Suprapubic skin (tissue), 4 donors: ENCODE results near the gene DCPS. TPM values are rescaled to one million over a fixed set of nuclear protein-coding genes. Genes with fewer than 3 reads are reported as not detected.

Experiments
- DNase-seq, 2 donors: peaks; one replicate each; pipeline ENCODE4 v3.0.0-alpha.2; 2019; ENCODE audit warnings: low spot score in 2 of 2
- H3K27ac ChIP-seq: fragments of 200-600 bp; sonication (generic); one replicate; pipeline ENCODE4 v1.5.1; 2019
- H3K27me3 ChIP-seq: fragments of 200-600 bp; sonication (generic); one replicate; pipeline ENCODE4 v1.5.1; 2019
- H3K36me3 ChIP-seq: fragments of 200-600 bp; sonication (generic); one replicate; pipeline ENCODE4 v1.5.1; 2019
- H3K4me1 ChIP-seq: fragments of 200-600 bp; sonication (generic); one replicate; pipeline ENCODE4 v1.5.1; 2019
- H3K4me3 ChIP-seq: fragments of 200-600 bp; sonication (generic); one replicate; pipeline ENCODE4 v1.5.1; 2019; ENCODE audit warnings: mild to moderate bottlenecking
- H3K9me3 ChIP-seq: fragments of 200-600 bp; sonication (generic); one replicate; pipeline ENCODE4 v1.5.1; 2019
- CTCF ChIP-seq, 2 donors: fragments of 200-600 bp in 1 of 2; fragments of 450-650 bp in 1 of 2; sonication (generic) in 1 of 2; IDR thresholded peaks; one replicate each; pipeline ENCODE4 v1.5.1; 2016 to 2019; ENCODE audit warnings: antibody characterized with exemption in 2 of 2, mild to moderate bottlenecking in 1 of 2, moderate library complexity in 1 of 2
- EP300 ChIP-seq: sonication (generic); formaldehyde crosslinking; IDR thresholded peaks from one replicate; pipeline ENCODE4 v1.6.1; 2017; ENCODE audit warnings: antibody characterized with exemption
- POLR2A ChIP-seq, 2 donors: fragments of 450-650 bp; IDR thresholded peaks; one replicate each; pipeline ENCODE4 v1.6.1; 2017; ENCODE audit warnings: antibody characterized with exemption in 2 of 2, mild to moderate bottlenecking in 2 of 2, moderate library complexity in 2 of 2
- POLR2AphosphoS5 ChIP-seq, 3 donors: sonication (generic); formaldehyde crosslinking; IDR thresholded peaks; one replicate each; pipeline ENCODE4 v1.6.1; 2017; ENCODE audit warnings: antibody characterized with exemption in 3 of 3
- WGBS: methylation state at CpG from one replicate; pipeline ENCODE4 v1.1.5; 2018; 5-methylcytosine and 5-hydroxymethylcytosine counted together
- total RNA-seq, 4 donors: library from RNA; depleted of rRNA; stranded (reverse); fragments of >200 nt; gene quantifications; one replicate each; pipeline ENCODE4 v1.1.0, GENCODE V29; 2016

DCPS gene
- total RNA-seq, 4 donors from 2014 or later: 15.4 to 19.1 (median 17.8) TPM

GRCh38 chr11:126268361-126268707 is 35.5 kb upstream of the DCPS start:
- TF ChIP-seq POLR2AphosphoS5 (IDR thresholded peaks at IDR 0.05): no peak
- TF ChIP-seq EP300: no peak
- TF ChIP-seq POLR2A (IDR thresholded peaks at IDR 0.05): no peak
- no peak for TF ChIP-seq CTCF (IDR thresholded peaks at IDR 0.05)
- Histone ChIP-seq H3K9me3 (no peaks in the 10 kb centered on the region), H3K4me3 (peak overlapping the region; percentile 69), H3K36me3 (peaks cover 41% of the 10 kb centered on the region), H3K27me3 (no peaks in the 10 kb centered on the region), H3K4me1 (peaks cover 22% of the 10 kb centered on the region), H3K27ac (peak overlapping the region; percentile 90)
- DNase-seq: no peak
- 0% methylated on average over 23 of the region's 23 CpGs for WGBS

GRCh38 chr11:126268708-126269579 is 34.9 kb upstream of the DCPS start, which contains the start of the genes FOXRED1 and SRPRA:
FOXRED1 (plus strand) TSS chr11:126269154; CDS start chr11:126269207, 53 bp downstream.
SRPRA (minus strand) TSS chr11:126268895; CDS start chr11:126268804, 91 bp downstream.
- Histone ChIP-seq H3K27me3 (no peaks in the 10 kb centered on the region), H3K4me3 (peak within 1 kb of the TSS; percentile 69), H3K36me3 (peaks cover 35% of the 10 kb centered on the region), H3K27ac (peak within 1 kb of the TSS; percentile 90), H3K4me1 (peaks cover 22% of the 10 kb centered on the region), H3K9me3 (no peaks in the 10 kb centered on the region)
- peak; percentile 62 for TF ChIP-seq EP300
- TF ChIP-seq CTCF (IDR thresholded peaks at IDR 0.05): no peak
- peak; percentile 71 to 79 for TF ChIP-seq POLR2A (IDR thresholded peaks at IDR 0.05)
- peak; percentile 39 to 93 (median 76) for TF ChIP-seq POLR2AphosphoS5 (IDR thresholded peaks at IDR 0.05)
- DNase-seq: peak; percentile 100
- under 1% methylated on average over 34 of the region's 64 CpGs for WGBS

- Histone ChIP-seq H3K9me3 (no peaks in the 10 kb centered on the region), H3K4me1 (peaks cover 8% of the 10 kb centered on the region), H3K27ac (no peak overlapping the region), H3K36me3 (peaks cover 22% of the 10 kb centered on the region), H3K27me3 (no peaks in the 10 kb centered on the region), H3K4me3 (no peak overlapping the region)
- peak in 1 of 2 donors; percentile 66 for DNase-seq
- TF ChIP-seq POLR2AphosphoS5 (IDR thresholded peaks at IDR 0.05) (no peak), EP300 (no peak), CTCF (IDR thresholded peaks at IDR 0.05) (no peak), POLR2A (IDR thresholded peaks at IDR 0.05) (no peak)
- 94% methylated on average over 11 of the region's 11 CpGs for WGBS
Observed at GRCh38 chr11:126277322-126277721, 26.5 kb upstream of the DCPS start.

GRCh38 chr11:126277780-126278179 is 26.1 kb upstream of the DCPS start:
- H3K9me3 ChIP-seq: no peaks in the 10 kb centered on the region
- H3K36me3 ChIP-seq: peaks cover 22% of the 10 kb centered on the region
- 73% methylated on average over 1 of the region's 4 CpGs for WGBS

More at GRCh38 chr11:126277780-126278179, 26.1 kb upstream of the DCPS start:
- Histone ChIP-seq H3K4me1 (peaks cover 11% of the 10 kb centered on the region), H3K27ac (no peak overlapping the region), H3K4me3 (no peak overlapping the region), H3K27me3 (no peaks in the 10 kb centered on the region)
- TF ChIP-seq EP300 (no peak), POLR2AphosphoS5 (IDR thresholded peaks at IDR 0.05) (no peak), CTCF (IDR thresholded peaks at IDR 0.05) (no peak), POLR2A (IDR thresholded peaks at IDR 0.05) (no peak)
- DNase-seq: no peak
